Pancreas (tissue), 10 donors: Measurements from ENCODE around the gene SLC25A41. TPM values are rescaled to one million over a fixed set of nuclear protein-coding genes. Genes with fewer than 3 reads are reported as not detected.

Experiments used
- ATAC-seq, 4 donors: fragments of 200-7000 bp; cut with Tn5 transposase; one replicate each; pipeline versions ENCODE4 v1.8.0 to v1.9.1; 2020; ENCODE audit warnings: mild to moderate bottlenecking in 4 of 4, moderate library complexity in 4 of 4
- DNase-seq, 6 donors: peaks; one replicate each; pipeline ENCODE4 v3.0.0-alpha.2; 2020
- FAIRE-seq: peaks from 2 replicates; lab custom pipeline; 2012; peaks lifted over from hg19 to GRCh38; lab: Jason Lieb, UNC
- H3K27ac ChIP-seq, 4 donors: fragments of 200-600 bp; sonication (generic); 1 replicate in 3 of 4; 2 replicates in 1 of 4; pipeline versions ENCODE4 v1.5.0 to v1.8.0; 2020
- H3K27me3 ChIP-seq, 4 donors: fragments of 200-600 bp; one replicate each; pipeline ENCODE4 v1.8.0; 2021
- H3K36me3 ChIP-seq, 3 donors: fragments of 200-600 bp; sonication (generic) in 1 of 3; one replicate each; pipeline versions ENCODE4 v1.5.0 to v1.8.0; 2020 to 2021
- H3K4me1 ChIP-seq, 3 donors: fragments of 200-600 bp; one replicate each; pipeline ENCODE4 v1.8.0; 2021
- H3K4me3 ChIP-seq, 4 donors: fragments of 200-600 bp; sonication (generic) in 2 of 4; one replicate each; pipeline versions ENCODE4 v1.5.0 to v1.8.0; 2020 to 2021
- H3K9me3 ChIP-seq, 4 donors: fragments of 200-600 bp; one replicate each; pipeline ENCODE4 v1.8.0; 2021
- CTCF ChIP-seq, 4 donors: fragments of 200-600 bp; sonication (generic) in 3 of 4; IDR thresholded peaks; one replicate each; pipeline versions ENCODE4 v1.5.0 to v1.8.0; 2021; ENCODE audit warnings: antibody characterized with exemption in 4 of 4
- WGBS, 2 donors: extraction: QIAGEN DNeasy Blood & Tissue Kit; methylation state at CpG; one replicate each; pipeline ENCODE4 v1.1.7; 2013; 5-methylcytosine and 5-hydroxymethylcytosine counted together
- intact Hi-C, 3 donors: fragments of 100-400 bp; cut with DNase I; formaldehyde crosslinking; loops; one replicate each; pipeline versions ENCODE4 v1.11.1 to v1.14.2; 2022
- polyA plus RNA-seq, 2 donors: library from polyadenylated mRNA; stranded (reverse); fragments of 200-250 nt; gene quantifications; one replicate each; pipeline ENCODE4 v1.2.3, GENCODE V29; 2013
- total RNA-seq, 6 donors: library from RNA; stranded (reverse); fragmentation: NEBNext Ultra II Directional in 4 of 6; extraction: Animal tissue kit (Norgen Biotek cat#: 25700) in 4 of 6; gene quantifications; one replicate each; pipeline versions ENCODE4 v1.2.1 to v1.2.4, GENCODE V29; 2021 to 2023
- donor health status: healthy with polysubstance abuse.
- donor health status: DM: no; HTN: no; CAD: no; lungs with moderate emphysema.
- donor health status: DM: no; HTN: no; CAD: no.
- donor health status: control.
- donor health status: control.
- donor health status: Bipolar disorder and iron deficiency.
- donor health status: DM: yes; HTN: yes; CAD: no.
- donor health status: DM: no; HTN: no; CAD: no.
- donor health status: DM: no; HTN: no; CAD: no.
- donor health status: DM: yes; HTN: yes; CAD: no.

Gene SLC25A41
- total and polyA plus RNA-seq, 8 donors = 0.12 to 0.91 (median 0.18) TPM; not detected in 2

GRCh38 chr19:6415591-6416190, 17.9 kb downstream of the SLC25A41 start:
- Histone ChIP-seq H3K4me1 (no peaks in the 10 kb centered on the region), H3K36me3 (peaks cover 11 to 67% (median 55%) of the 10 kb centered on the region in 3 donors), H3K27ac (no peak overlapping the region), H3K9me3 (no peaks in the 10 kb centered on the region), H3K4me3 (no peak overlapping the region), H3K27me3 (no peaks in the 10 kb centered on the region)
- intact Hi-C loops = no loop called here
- DNase-seq (peak in 1 of 6 donors; percentile 72), FAIRE-seq (no peak), ATAC-seq (no peak)
- WGBS, 2 donors = 94 to 95% methylated on average over 28 to 32 of the region's 32 CpGs
- no peak for TF ChIP-seq CTCF (IDR thresholded peaks at IDR 0.05)

- no peak for TF ChIP-seq CTCF (IDR thresholded peaks at IDR 0.05)
- intact Hi-C loops = no loop called here
- H3K4me1 ChIP-seq = no peaks in the 10 kb centered on the region
- 94 to 96% methylated on average over 46 to 47 of the region's 47 CpGs for WGBS, 2 donors
- no peak for FAIRE-seq
- ATAC-seq = no peak
- H3K36me3 ChIP-seq = peaks cover 11 to 60% (median 52%) of the 10 kb centered on the region in 3 donors
- no peak overlapping the region for H3K27ac ChIP-seq
- DNase-seq = peak in 1 of 6 donors; percentile 74
- H3K27me3 ChIP-seq = no peaks in the 10 kb centered on the region
- no peaks in the 10 kb centered on the region for H3K9me3 ChIP-seq
- no peak overlapping the region for H3K4me3 ChIP-seq
Measured at GRCh38 chr19:6414793-6415590, 18.6 kb downstream of the SLC25A41 start.

- FAIRE-seq = no peak
- peak in 1 of 6 donors; percentile 63 for DNase-seq
- H3K36me3 ChIP-seq = peaks cover 11 to 50% (median 48%) of the 10 kb centered on the region in 3 donors
- H3K4me1 ChIP-seq = no peaks in the 10 kb centered on the region
- H3K27ac ChIP-seq = no peak overlapping the region
- no peak for TF ChIP-seq CTCF (IDR thresholded peaks at IDR 0.05)
- no peak overlapping the region for H3K4me3 ChIP-seq
- 79 to 83% methylated on average over 41 to 42 of the region's 42 CpGs for WGBS, 2 donors
- ATAC-seq = no peak
- H3K9me3 ChIP-seq = no peaks in the 10 kb centered on the region
- intact Hi-C loops = no loop called here
- no peaks in the 10 kb centered on the region for H3K27me3 ChIP-seq
Measured at GRCh38 chr19:6413721-6414643, 19.6 kb downstream of the SLC25A41 start.

GRCh38 chr19:6413291-6413690, 20.3 kb downstream of the SLC25A41 start:
- Histone ChIP-seq H3K4me3 (no peak overlapping the region), H3K9me3 (no peaks in the 10 kb centered on the region), H3K4me1 (no peaks in the 10 kb centered on the region), H3K27ac (no peak overlapping the region), H3K27me3 (no peaks in the 10 kb centered on the region), H3K36me3 (peaks cover 11 to 43% (median 41%) of the 10 kb centered on the region in 3 donors)
- intact Hi-C loops = no loop called here
- 64 to 66% methylated on average over 10 of the region's 10 CpGs for whole genome bisulfite sequencing, 2 donors
- no peak for TF ChIP-seq CTCF (IDR thresholded peaks at IDR 0.05)
- DNase-seq (no peak), ATAC-seq (no peak), FAIRE-seq (no peak)
